H7 (cell line): ENCODE results near the gene RABL6. TPM values are rescaled to one million over a fixed set of nuclear protein-coding genes. Genes with fewer than 3 reads are reported as not detected.

Experiments used
- DNase-seq: peaks from one replicate; pipeline ENCODE4 v3.0.0; 2012
- H3K27me3 ChIP-seq: 2 replicates; pipeline ENCODE4 v1.6.0; 2011; ENCODE audit warnings: mild to moderate bottlenecking, low read length; ENCODE audit not compliant: control insufficient read depth, insufficient read depth
- H3K36me3 ChIP-seq: replicated peaks from 2 replicates; pipeline ENCODE4 v1.5.1; 2011; ENCODE audit warnings: low read length; ENCODE audit not compliant: control insufficient read depth, insufficient read depth
- H3K4me3 ChIP-seq: 2 replicates; pipeline ENCODE4 v1.5.1; 2011; ENCODE audit warnings: low read depth, mild to moderate bottlenecking, control low read depth, low read length, moderate library complexity; ENCODE audit not compliant: insufficient read depth
- total RNA-seq: library from RNA; depleted of rRNA; stranded (reverse); fragments of >200 nt; shearing (Covaris generic); gene quantifications from 2 replicates; pipeline ENCODE4 v1.2.3, GENCODE V29; 2014

Gene RABL6
- total RNA-seq, 1 experiment from 2014 or later, result 150 TPM

DNA sequence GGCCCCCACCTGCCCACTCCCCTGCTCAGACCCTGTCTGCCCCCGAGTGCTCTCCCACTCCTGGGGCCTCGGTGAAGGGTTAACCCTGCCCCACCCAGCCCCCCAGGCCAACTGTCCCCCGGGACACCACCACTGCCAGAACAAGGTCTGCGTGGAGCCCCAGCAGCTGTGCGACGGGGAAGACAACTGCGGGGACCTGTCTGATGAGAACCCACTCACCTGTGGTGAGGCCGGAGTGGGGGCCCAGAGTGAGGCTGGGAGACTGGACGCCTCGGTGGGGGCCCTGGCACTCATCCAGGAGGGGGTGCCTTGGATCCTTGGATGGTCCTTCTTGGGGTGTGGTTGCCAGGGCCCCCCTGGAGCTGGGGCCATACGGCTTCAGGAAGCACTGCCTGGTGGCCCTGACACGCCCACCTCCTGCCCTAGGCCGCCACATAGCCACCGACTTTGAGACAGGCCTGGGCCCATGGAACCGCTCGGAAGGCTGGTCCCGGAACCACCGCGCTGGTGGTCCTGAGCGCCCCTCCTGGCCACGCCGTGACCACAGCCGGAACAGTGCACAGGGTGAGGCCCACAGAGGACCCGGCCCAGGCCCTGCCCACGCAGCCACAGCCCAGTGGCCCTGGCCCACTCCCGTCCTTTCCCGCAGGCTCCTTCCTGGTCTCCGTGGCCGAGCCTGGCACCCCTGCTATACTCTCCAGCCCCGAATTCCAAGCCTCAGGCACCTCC, 46.5 kb downstream of the RABL6 start:
- Histone ChIP-seq H3K27me3 (no peaks in the 10 kb centered on the region), H3K4me3 (no peak overlapping the region), H3K36me3 (peaks cover 5% of the 10 kb centered on the region)
- no peak for DNase-seq

DNA sequence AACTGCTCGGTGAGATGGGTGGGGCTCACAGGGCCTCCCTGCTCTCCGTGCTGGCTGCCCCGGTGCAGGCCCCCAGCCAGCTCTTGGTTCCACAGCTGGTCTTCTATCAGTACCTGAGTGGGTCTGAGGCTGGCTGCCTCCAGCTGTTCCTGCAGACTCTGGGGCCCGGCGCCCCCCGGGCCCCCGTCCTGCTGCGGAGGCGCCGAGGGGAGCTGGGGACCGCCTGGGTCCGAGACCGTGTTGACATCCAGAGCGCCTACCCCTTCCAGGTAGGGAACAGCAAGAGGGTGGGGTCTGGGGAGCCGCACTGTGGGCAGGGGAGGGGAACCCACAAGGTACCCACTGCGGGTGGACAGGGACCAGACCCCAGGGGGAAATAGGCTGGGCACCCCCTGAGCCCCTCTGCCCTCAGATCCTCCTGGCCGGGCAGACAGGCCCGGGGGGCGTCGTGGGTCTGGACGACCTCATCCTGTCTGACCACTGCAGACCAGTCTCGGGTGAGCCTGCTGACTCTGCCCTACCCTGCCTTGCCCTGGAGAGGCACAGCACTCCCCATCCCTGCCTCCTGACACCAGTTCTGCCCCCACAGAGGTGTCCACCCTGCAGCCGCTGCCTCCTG, 47.2 kb downstream of the RABL6 start:
- Histone ChIP-seq H3K36me3 (peaks cover 5% of the 10 kb centered on the region), H3K27me3 (no peaks in the 10 kb centered on the region), H3K4me3 (no peak overlapping the region)
- no peak for DNase-seq

DNA sequence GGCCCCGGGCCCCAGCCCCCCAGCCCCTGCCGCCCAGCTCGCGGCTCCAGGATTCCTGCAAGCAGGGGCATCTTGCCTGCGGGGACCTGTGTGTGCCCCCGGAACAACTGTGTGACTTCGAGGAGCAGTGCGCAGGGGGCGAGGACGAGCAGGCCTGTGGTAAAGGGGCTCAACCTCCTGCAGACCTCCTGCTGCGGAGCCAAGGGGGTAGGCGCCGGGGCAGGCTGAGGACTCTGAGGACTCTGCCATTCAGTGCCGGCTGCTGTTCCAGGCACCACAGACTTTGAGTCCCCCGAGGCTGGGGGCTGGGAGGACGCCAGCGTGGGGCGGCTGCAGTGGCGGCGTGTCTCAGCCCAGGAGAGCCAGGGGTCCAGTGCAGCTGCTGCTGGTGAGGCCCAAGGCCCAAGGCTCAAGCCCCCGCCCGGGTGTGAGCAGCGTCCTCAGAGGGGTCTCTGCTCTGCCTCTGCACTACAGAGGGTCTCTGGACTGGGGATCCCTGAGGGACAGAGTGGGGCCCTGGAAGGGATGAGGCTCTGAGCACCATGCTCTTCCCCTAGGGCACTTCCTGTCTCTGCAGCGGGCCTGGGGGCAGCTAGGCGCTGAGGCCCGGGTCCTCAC, 47.8 kb downstream of the RABL6 start:
- 0 out of 2 replicates have a peak, but pooled peaks cover 3% of the 10 kb centered on the region for H3K36me3 ChIP-seq
- no peak overlapping the region for H3K4me3 ChIP-seq
- H3K27me3 ChIP-seq, result no peaks in the 10 kb centered on the region
- DNase-seq, result peak; percentile 62

DNA sequence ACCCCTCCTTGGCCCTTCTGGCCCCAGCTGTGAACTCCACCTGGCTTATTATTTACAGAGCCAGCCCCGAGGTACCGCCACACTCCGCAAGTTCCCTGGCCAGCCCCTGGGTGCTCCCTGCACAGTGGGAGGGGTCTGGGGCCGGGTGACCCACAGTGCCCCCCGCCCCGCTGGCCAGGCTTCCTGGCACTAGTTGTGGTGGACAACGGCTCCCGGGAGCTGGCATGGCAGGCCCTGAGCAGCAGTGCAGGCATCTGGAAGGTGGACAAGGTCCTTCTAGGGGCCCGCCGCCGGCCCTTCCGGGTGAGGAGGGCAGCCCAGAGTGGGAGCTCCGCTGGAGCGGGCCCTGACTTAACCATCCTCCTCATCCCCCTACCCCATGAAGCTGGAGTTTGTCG, 48.3 kb downstream of the RABL6 start:
- no peaks in the 10 kb centered on the region for H3K27me3 ChIP-seq
- H3K36me3 ChIP-seq, result peaks cover 1% of the 10 kb centered on the region; the same call in 1 of the 2 replicates
- H3K4me3 ChIP-seq, result no peak overlapping the region
- DNase-seq, result peak; percentile 55

DNA sequence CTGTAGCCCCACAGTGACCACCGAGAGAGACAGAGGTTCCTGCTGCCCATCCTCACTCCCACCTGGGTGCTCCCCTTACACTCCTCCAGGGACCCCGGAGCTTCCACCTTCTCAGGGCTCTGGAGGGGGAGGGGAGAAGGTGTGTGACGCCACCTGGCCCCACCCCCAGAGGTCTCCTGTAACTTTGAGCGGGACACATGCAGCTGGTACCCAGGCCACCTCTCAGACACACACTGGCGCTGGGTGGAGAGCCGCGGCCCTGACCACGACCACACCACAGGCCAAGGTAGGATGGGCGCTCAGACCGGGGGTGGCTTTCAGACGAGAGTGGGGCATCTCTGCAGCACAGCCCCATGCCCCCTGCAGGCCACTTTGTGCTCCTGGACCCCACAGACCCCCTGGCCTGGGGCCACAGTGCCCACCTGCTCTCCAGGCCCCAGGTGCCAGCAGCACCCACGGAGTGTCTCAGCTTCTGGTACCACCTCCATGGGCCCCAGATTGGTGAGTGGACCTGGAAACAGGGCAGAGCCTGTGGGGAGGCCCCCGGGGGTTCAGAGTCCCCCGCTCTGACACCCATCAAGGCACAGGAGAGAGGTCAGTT, 48.9 kb downstream of the RABL6 start:
- peak; percentile 67 for DNase-seq
- Histone ChIP-seq H3K4me3 (no peak overlapping the region), H3K36me3 (no peaks in the 10 kb centered on the region; the same call in 1 of the 2 replicates), H3K27me3 (no peaks in the 10 kb centered on the region)

DNA sequence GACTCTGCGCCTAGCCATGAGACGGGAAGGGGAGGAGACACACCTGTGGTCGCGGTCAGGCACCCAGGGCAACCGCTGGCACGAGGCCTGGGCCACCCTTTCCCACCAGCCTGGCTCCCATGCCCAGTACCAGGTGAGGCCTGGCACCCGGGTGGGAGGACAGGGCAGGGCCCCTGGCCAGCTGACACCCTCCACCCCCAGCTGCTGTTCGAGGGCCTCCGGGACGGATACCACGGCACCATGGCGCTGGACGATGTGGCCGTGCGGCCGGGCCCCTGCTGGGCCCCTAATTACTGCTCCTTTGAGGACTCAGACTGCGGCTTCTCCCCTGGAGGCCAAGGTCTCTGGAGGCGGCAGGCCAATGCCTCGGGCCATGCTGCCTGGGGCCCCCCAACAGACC, 49.4 kb downstream of the RABL6 start:
- no peaks in the 10 kb centered on the region for H3K27me3 ChIP-seq
- H3K36me3 ChIP-seq, result peaks cover 1% of the 10 kb centered on the region
- peak; percentile 55 for DNase-seq
- no peak overlapping the region for H3K4me3 ChIP-seq

DNA sequence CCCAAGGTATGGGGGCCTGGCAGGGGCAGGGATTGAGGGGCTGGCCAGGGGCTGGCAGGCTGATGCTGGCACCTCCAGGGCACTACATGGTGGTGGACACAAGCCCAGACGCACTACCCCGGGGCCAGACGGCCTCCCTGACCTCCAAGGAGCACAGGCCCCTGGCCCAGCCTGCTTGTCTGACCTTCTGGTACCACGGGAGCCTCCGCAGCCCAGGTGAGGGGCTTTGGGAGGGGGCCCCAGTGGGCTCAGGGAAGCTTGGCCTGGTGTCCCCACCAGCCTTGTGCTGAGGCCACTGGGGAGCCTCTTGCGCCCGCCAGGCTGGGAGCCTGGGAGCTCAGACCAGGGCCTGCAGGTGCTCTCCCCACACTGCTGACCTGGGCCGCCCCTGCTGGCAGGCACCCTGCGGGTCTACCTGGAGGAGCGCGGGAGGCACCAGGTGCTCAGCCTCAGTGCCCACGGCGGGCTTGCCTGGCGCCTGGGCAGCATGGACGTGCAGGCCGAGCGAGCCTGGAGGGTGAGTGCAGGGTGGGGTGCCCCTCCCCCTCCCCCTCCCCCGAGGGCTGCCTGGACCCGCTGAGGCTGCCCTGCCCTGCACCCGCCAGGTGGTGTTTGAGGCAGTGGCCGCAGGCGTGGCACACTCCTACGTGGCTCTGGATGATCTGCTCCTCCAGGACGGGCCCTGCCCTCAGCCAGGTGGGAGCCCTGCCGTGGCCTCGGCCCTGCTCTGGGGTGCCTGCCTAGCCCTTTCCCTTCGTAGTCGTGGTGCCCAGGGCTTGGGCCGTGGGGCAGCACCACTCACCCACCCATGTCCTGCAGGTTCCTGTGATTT, 50.0 kb downstream of the RABL6 start:
- no peak overlapping the region for H3K4me3 ChIP-seq
- DNase-seq, result peak; percentile 72
- no peaks in the 10 kb centered on the region for H3K27me3 ChIP-seq
- peaks cover 7% of the 10 kb centered on the region for H3K36me3 ChIP-seq

DNA sequence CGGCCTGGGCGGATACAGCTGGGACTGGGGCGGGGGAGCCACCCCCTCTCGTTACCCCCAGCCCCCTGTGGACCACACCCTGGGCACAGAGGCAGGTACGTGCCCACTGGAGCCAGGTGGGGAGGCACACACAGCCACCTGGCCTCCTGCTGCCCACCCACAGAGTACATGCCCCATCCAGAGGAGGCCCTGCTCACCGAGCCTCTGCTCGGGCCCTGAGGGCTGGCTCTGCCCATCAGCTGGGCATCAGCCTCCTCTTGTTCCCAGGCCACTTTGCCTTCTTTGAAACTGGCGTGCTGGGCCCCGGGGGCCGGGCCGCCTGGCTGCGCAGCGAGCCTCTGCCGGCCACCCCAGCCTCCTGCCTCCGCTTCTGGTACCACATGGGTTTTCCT, 50.7 kb downstream of the RABL6 start:
- Histone ChIP-seq H3K4me3 (no peak overlapping the region), H3K36me3 (peaks cover 11% of the 10 kb centered on the region), H3K27me3 (no peaks in the 10 kb centered on the region)
- peak; percentile 55 for DNase-seq

DNA sequence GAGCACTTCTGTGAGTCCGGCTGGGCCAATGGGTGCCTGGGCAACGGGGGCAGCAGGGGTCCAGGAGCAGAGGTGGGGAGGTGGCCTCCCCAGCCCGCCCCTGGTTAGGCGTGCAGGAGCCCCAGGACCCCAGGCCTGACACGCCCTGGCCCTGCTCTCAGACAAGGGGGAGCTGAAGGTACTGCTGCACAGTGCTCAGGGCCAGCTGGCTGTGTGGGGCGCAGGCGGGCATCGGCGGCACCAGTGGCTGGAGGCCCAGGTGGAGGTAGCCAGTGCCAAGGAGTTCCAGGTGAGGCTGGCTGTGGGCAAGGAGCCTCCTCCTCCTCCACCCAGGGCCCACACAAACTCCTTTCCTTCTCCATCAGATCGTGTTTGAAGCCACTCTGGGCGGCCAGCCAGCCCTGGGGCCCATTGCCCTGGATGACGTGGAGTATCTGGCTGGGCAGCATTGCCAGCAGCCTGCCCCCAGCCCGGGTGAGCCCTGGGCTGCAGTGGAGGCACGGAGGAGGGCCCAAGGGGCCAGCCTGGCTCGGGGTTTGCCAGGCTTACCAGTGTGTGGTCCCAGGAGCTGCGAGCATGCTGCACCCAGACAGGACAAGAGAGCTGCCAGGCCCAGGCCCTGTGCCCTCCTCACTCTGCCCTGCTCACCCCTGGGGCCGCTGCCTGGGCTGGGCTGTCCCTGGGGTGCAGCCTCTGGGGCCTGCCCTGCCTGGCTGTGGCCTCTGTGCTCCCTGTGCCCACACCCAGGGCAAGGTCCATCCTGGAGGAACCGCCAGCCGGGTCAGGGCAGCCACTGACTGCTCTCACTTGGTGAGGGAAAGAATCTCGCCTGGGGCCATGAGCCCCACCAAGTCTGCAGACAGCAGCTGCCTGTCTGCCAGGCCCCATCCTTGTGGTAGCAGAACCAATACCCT, 51.4 kb downstream of the RABL6 start:
- no peak overlapping the region for H3K4me3 ChIP-seq
- peaks cover 16% of the 10 kb centered on the region for H3K36me3 ChIP-seq
- peak; percentile 53 for DNase-seq
- no peaks in the 10 kb centered on the region for H3K27me3 ChIP-seq

DNA sequence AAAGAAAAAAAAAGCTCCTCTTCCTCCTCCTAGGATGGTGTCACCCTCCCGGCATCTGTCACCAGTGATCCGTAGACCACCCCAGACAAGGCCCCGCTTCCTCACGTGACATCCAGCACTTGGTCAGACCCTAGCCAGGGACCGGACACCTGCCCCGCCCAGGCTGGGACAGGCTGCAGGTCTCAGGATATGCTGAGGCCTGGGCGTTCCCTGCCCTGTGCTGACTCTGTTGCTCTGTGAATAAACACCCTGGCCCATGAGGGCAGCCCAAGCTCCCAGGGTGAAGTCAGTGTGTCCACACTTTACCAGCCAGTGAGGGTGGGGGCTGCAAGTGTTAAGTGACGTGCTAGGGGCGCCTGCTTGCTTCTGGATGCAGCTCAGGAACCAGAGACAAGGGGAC, 52.8 kb downstream of the RABL6 start:
- Histone ChIP-seq H3K4me3 (no peak overlapping the region), H3K27me3 (no peaks in the 10 kb centered on the region), H3K36me3 (peaks cover 18% of the 10 kb centered on the region)
- peak; percentile 42 for DNase-seq

DNA sequence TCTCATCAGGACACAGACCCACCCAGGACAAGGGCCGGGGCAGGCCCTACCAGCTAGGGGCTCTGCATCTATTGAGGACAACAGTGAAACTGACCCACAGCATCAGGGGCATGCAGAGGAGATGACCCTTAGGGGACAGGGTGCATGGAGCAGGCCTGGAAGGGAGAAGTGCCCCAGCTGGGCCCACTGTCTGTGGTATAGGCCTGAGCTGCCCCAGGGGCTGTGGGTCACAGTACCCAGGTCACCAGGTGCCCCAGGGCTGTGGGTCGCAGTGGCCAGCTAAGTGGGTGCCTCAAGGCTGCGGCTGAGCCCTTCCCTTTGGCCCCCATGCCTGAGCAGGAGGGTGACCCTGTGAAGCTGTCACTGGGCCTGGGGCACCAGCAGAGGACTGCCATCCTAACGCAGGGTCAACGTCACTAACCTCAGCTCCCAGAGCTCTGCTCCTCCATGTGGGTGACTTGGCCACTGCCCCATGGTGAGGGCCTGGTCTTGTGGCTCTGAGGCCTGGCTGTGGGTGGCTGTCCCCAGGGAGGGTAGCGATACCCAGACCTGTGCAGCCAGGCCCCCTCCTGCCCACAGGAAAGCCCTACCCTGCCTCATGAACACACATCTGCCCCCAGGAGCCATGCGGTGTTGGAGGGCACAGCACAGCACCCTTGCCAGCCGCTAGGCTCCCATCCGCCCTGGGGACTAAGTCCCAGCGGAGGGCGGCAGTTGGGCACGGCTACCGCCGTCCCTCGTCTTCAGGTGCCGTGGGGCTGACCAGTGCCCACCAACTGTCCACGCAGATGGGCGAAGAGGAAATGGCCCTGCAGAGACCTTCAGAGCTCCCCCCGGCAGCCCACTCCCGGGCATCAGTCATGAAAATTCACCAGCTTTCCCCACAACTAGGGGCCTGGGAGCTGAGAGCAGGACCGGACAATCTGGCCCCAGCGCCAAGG, 53.5 kb downstream of the RABL6 start:
- Histone ChIP-seq H3K27me3 (no peaks in the 10 kb centered on the region), H3K4me3 (no peak overlapping the region), H3K36me3 (peaks cover 18% of the 10 kb centered on the region)
- peak; percentile 36 for DNase-seq

DNA sequence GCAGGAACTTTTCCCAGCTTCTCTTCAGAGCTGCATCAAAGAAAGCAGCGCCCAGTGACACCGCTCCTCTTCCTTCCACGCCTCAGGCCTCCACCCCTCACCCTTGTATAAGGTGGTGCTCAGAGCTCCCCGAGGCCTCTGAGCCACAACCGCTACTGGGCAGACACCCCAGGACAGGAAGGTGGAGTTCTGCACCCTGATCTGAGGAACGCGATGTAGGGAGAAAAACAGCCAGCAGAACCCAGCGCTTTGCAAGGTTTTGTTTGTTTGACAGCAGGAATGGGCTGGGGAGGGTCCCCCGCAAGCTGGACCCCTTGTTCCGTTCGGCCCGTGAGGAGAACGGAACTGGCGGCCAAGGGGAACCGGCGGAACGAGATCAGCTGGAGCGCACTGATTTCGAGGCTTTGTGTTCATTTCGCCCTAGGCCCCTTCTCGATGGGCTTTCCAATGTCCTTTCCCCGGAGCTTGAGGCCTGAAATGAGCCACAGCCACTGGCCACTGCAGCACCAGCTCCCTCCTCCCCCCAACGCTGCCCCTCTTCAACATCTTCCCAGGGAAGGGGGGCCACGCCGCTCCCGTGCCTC, 54.2 kb downstream of the RABL6 start:
- DNase-seq, result peak; percentile 48
- Histone ChIP-seq H3K27me3 (no peaks in the 10 kb centered on the region), H3K4me3 (no peak overlapping the region), H3K36me3 (peaks cover 18% of the 10 kb centered on the region)
